ENCODE data around the gene RGS19.

Gene RGS19

DNA sequence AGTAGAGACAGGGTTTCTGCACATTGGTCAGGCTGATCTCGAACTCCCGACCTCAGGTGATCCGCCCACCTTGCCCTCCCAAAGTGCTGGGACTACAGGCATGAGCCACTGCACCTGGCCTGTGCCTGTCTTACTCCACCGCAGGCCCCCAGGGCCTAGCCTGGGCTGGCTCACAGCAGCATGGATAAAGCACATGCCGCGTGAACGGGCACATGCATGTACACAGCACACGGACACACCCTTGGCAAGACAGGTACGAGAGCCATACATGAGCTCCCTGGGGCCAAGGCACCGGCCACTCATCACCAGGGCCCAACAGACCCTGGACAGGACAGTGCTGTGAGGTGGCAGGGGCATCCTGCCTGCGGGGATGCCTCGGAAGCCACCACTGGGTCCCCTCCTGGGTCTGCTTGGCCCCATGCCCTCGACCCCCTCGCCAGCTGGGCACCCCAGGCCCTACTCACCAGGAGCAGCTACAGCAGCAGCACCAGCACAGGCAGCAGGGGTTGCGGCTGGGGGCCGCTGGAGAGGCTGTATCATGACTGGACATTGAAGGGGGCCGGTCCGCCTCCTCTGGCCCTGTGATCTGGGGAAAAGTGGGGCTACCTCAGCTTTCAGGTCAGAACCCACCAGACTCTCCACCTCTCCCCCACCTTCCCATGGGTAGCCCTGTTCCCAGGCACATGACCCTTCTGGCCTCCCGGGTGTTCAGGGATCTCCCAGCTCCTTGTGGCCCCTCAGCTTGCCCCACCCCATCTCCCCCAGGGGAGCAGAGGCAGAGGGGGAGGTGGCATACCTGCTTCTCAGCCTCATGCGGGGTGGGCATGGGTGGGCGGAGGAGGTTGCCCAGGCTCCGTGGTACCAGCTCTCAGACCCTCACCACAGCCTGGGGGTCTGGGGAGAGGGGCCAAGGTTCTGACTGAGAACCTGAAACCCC lies 3.0 kb downstream of the RGS19 start:
- H3K9me3 Mint-ChIP-seq: no peaks in the 10 kb centered on the region
- no peak overlapping the region for H3K27ac Mint-ChIP-seq
- no peak overlapping the region for H3K4me3 Mint-ChIP-seq
- peaks cover 21% of the 10 kb centered on the region for H3K4me1 Mint-ChIP-seq
- H3K36me3 Mint-ChIP-seq (ENCODE audit: low read depth): no peaks in the 10 kb centered on the region
- no peak for DNase-seq
- peaks cover 7% of the 10 kb centered on the region for H3K27me3 Mint-ChIP-seq (ENCODE audit: low read depth, poor library complexity)
- TF ChIP-seq, protein P1, sequence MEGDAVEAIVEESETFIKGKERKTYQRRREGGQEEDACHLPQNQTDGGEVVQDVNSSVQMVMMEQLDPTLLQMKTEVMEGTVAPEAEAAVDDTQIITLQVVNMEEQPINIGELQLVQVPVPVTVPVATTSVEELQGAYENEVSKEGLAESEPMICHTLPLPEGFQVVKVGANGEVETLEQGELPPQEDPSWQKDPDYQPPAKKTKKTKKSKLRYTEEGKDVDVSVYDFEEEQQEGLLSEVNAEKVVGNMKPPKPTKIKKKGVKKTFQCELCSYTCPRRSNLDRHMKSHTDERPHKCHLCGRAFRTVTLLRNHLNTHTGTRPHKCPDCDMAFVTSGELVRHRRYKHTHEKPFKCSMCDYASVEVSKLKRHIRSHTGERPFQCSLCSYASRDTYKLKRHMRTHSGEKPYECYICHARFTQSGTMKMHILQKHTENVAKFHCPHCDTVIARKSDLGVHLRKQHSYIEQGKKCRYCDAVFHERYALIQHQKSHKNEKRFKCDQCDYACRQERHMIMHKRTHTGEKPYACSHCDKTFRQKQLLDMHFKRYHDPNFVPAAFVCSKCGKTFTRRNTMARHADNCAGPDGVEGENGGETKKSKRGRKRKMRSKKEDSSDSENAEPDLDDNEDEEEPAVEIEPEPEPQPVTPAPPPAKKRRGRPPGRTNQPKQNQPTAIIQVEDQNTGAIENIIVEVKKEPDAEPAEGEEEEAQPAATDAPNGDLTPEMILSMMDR (IDR thresholded peaks at IDR 0.05): no peak

DNA sequence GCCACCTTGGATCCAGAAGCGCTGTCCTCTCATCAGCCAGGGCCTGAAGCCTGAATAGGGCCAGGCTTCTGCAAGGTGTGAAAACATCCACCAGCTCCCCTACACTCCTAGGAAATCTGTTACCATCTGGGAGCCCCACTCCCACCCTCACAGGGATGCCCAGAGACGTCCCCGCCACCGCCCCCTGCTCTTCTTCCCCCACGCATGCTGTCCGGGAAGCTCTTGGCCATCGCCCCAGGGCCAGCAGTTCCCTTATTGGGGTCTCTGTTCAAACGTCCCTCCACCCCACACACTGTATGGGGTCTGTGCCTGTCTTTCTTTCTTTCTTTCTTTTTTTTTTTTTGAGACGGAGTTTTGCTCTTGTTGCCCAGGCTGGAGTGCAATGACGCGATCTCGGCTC lies 3.8 kb downstream of the RGS19 start:
- DNase-seq: no peak
- Mint-ChIP-seq H3K9me3 (no peaks in the 10 kb centered on the region), H3K4me3 (no peak overlapping the region), H3K27ac (no peak overlapping the region), H3K27me3 (ENCODE audit: low read depth, poor library complexity) (no peaks in the 10 kb centered on the region), H3K4me1 (peaks cover 17% of the 10 kb centered on the region), H3K36me3 (ENCODE audit: low read depth) (no peaks in the 10 kb centered on the region)
- TF ChIP-seq, protein P1 (IDR thresholded peaks at IDR 0.05): no peak

DNA sequence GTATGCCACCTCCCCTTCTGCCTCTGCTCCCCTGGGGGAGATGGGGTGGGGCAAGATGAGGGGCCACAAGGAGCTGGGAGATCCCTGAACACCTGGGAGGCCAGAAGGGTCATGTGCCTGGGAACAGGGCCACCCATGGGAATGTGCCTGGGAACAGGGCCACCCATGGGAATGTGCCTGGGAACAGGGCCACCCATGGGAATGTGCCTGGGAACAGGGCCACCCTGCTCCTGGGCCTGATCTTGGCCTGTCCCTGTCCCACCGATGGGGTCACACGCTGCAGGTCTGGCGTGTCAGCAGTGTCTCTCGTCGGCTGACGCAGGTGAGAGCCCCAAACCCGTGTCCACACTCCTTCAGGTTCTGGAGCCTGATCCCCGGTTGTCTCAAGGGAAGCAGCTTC lies 4.4 kb downstream of the RGS19 start:
- no peak overlapping the region for H3K27ac Mint-ChIP-seq
- TF ChIP-seq, protein P1 (IDR thresholded peaks at IDR 0.05): no peak
- H3K27me3 Mint-ChIP-seq (ENCODE audit: low read depth, poor library complexity): no peaks in the 10 kb centered on the region
- DNase-seq: no peak
- no peak overlapping the region for H3K4me3 Mint-ChIP-seq
- H3K9me3 Mint-ChIP-seq: no peaks in the 10 kb centered on the region
- peaks cover 13% of the 10 kb centered on the region for H3K4me1 Mint-ChIP-seq
- no peaks in the 10 kb centered on the region for H3K36me3 Mint-ChIP-seq (ENCODE audit: low read depth)

DNA sequence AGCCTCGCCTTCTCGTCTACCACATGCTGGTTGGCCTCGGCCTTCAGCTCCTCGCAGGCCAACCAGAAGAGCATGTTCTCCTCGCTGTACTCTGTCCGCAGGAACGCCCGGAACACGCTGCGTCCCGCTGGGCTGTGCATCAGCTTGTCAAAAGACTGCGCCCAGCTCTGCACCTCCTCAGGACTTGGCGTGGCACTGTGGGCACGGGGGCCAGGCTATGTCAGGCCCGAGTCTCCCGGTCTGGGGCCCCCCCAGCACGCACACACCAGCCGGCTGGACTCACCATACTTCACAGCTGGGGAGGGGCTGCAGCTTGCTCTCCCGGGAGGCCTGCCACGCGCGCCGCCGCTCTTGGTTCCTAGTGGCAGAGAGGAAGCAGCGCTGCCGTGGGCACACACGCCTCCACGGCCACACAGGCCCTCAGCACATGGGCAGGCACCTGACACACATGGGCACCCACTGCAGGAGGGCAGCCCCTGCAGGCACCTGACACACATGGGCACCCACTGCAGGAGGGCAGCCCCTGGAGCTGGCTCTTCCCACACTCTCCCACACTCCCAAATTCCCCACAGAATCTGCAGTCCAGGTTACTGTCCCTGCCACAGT lies 5.0 kb downstream of the RGS19 start:
- no peak for DNase-seq
- H3K4me3 Mint-ChIP-seq: no peak overlapping the region
- H3K9me3 Mint-ChIP-seq: no peaks in the 10 kb centered on the region
- no peak overlapping the region for H3K27ac Mint-ChIP-seq
- H3K27me3 Mint-ChIP-seq (ENCODE audit: low read depth, poor library complexity): no peaks in the 10 kb centered on the region
- TF ChIP-seq, protein P1 (IDR thresholded peaks at IDR 0.05): no peak
- no peaks in the 10 kb centered on the region for H3K36me3 Mint-ChIP-seq (ENCODE audit: low read depth)
- peaks cover 13% of the 10 kb centered on the region for H3K4me1 Mint-ChIP-seq

DNA sequence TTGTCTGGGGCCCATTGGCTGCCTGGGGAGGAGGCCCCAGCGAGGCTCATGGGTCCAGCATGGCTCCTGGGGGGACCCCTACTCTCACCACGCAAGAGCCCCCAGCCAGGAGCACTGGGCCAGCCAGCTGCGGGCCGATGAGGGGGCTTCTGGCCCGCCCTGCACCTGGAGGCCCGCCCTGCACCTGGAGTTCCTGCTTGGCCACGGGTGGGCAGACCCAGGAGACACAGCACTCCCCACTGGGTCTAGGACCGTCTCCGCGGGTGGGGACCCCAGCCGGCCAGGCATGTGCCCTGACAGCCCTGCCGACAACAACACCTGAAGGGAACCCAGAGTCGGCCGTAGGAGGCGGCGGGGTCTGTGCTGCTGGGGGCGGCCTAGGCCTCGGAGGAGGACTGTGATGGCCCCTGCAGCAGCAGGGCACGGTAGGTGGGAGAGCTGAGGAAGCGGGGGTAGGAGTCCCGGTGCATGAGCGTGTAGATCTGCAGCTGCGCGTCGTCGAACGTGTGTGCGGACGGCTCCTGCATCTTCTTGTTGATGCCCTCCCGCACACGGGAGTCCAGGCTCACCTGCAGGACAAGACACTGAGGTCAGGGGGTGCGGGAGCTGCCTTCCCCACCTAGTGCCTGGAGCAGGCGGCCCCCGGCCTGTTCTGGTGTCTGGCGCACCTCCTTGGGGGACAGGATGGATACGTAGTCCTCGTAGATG lies 5.7 kb downstream of the RGS19 start:
- Mint-ChIP-seq H3K36me3 (ENCODE audit: low read depth) (no peaks in the 10 kb centered on the region), H3K27me3 (ENCODE audit: low read depth, poor library complexity) (no peaks in the 10 kb centered on the region), H3K4me3 (no peak overlapping the region), H3K27ac (no peak overlapping the region), H3K9me3 (no peaks in the 10 kb centered on the region), H3K4me1 (peaks cover 7% of the 10 kb centered on the region)
- TF ChIP-seq, protein P1 (IDR thresholded peaks at IDR 0.05): no peak
- DNase-seq: no peak

All from nephron progenitor cell (in vitro differentiated cells).